HepG2 (cell line): ENCODE results near the gene B4GALT5. TPM values are rescaled to one million over a fixed set of nuclear protein-coding genes. Genes with fewer than 3 reads are reported as not detected.

Experiments used
- ATRX ChIP-seq: sonication (generic); formaldehyde crosslinking; IDR thresholded peaks from 2 replicates; pipeline ENCODE4 v1.4.0; 2020; ENCODE audit warnings: missing genetic modification reagents, borderline replicate concordance
- FOSL1 ChIP-seq: sonication (generic); formaldehyde crosslinking; IDR thresholded peaks from 2 replicates; pipeline ENCODE4 v1.9.0; 2021; ENCODE audit warnings: missing genetic modification reagents, borderline replicate concordance
- GTF3A ChIP-seq: sonication (generic); formaldehyde crosslinking; conservative IDR thresholded peaks from 2 replicates; pipeline ENCODE4 v1.4.0; 2020; ENCODE audit warnings: mild to moderate bottlenecking, missing genetic modification reagents
- HNRNPH1 ChIP-seq: fragments of 200-400 bp; formaldehyde crosslinking; optimal IDR thresholded peaks from 2 replicates; pipeline ENCODE3; 2017; ENCODE audit warnings: mild to moderate bottlenecking, low read depth, low read length
- NONO ChIP-seq, 2 experiments: fragments of 450-650 bp in 1 of 2; sonication (generic) in 1 of 2; formaldehyde crosslinking in 1 of 2; IDR thresholded peaks in 1 of 2; conservative IDR thresholded peaks in 1 of 2; 2 replicates each; pipeline versions ENCODE4 v1.6.1 to v1.8.0; 2017 to 2022; ENCODE audit warnings: mild to moderate bottlenecking in 1 of 2, missing genetic modification reagents in 1 of 2, moderate library complexity in 1 of 2
- RFXAP ChIP-seq: sonication (generic); formaldehyde crosslinking; IDR thresholded peaks from 2 replicates; pipeline ENCODE4 v1.4.0; 2020; ENCODE audit warnings: missing genetic modification reagents, borderline replicate concordance
- SYNCRIP ChIP-seq: fragments of 200-400 bp; formaldehyde crosslinking; IDR thresholded peaks from 2 replicates; pipeline ENCODE4 v1.6.1; 2018; ENCODE audit warnings: mild to moderate bottlenecking, low read depth, low read length; ENCODE audit not compliant: insufficient read depth
- ZNF274 ChIP-seq: sonication (generic); formaldehyde crosslinking; IDR thresholded peaks from 2 replicates; pipeline ENCODE4 v1.5.1; 2020; ENCODE audit warnings: mild to moderate bottlenecking, missing genetic modification reagents
- ZNF660 ChIP-seq: sonication (generic); formaldehyde crosslinking; IDR thresholded peaks from 2 replicates; pipeline ENCODE4 v1.5.1; 2020; ENCODE audit warnings: mild to moderate bottlenecking, low read depth, missing genetic modification reagents, borderline replicate concordance
- polyA plus RNA-seq, 8 experiments: library from polyadenylated mRNA; depleted of rRNA in 3 of 8; stranded (reverse) in 7 of 8; unstranded in 1 of 8; fragments of >200 nt; fragmentation: Illumina TruSeq in 4 of 8; extraction: Trizol in 4 of 8; gene quantifications; 2 replicates each; pipeline versions ENCODE4 v1.2.1 to v1.2.3, GENCODE V29; 2011 to 2016; ENCODE audit warnings: low read depth in 4 of 8, missing spikeins in 1 of 8, mixed read lengths in 1 of 8; ENCODE audit not compliant: insufficient read depth in 1 of 8
- total RNA-seq, 5 experiments: library from RNA; depleted of rRNA; stranded (reverse); fragments of >200 nt; fragmentation: Illumina TruSeq; extraction: Trizol; gene quantifications; 2 replicates each; pipeline ENCODE4 v1.2.3, GENCODE V29; 2016; ENCODE audit warnings: low read depth in 1 of 5
- TF ChIP-seq, protein P1 (sequence below), 2 experiments: sonication (generic) in 1 of 2; formaldehyde crosslinking in 1 of 2; IDR thresholded peaks; 2 replicates each; pipeline versions ENCODE4 v1.4.0 to v1.6.1; 2016 to 2020; ENCODE audit warnings: borderline replicate concordance in 1 of 2, low read depth in 1 of 2, mild to moderate bottlenecking in 1 of 2, missing genetic modification reagents in 1 of 2
- TF ChIP-seq, protein P2 (sequence below): sonication (generic); formaldehyde crosslinking; IDR thresholded peaks from 2 replicates; pipeline ENCODE4 v1.4.0; 2020; ENCODE audit warnings: missing genetic modification reagents
- TF ChIP-seq, protein P3 (sequence below): sonication (generic); formaldehyde crosslinking; IDR thresholded peaks from 2 replicates; pipeline ENCODE4 v1.5.0; 2020; ENCODE audit warnings: missing genetic modification reagents
- TF ChIP-seq, protein P4 (sequence below): sonication (generic); formaldehyde crosslinking; IDR thresholded peaks from 2 replicates; pipeline ENCODE4 v1.4.0; 2020; ENCODE audit warnings: mild to moderate bottlenecking, missing genetic modification reagents
- TF ChIP-seq, protein P5 (sequence below): IDR thresholded peaks from 2 replicates; pipeline ENCODE4 v1.6.1; 2016; ENCODE audit warnings: missing genetic modification reagents, missing compliant biosample characterization

B4GALT5 gene
- total and polyA plus RNA-seq, 2 of the 13 experiments (the other 11 are each of a cell fraction or from before 2014, with no cell fraction given): 27.3 to 30.9 TPM

DNA sequence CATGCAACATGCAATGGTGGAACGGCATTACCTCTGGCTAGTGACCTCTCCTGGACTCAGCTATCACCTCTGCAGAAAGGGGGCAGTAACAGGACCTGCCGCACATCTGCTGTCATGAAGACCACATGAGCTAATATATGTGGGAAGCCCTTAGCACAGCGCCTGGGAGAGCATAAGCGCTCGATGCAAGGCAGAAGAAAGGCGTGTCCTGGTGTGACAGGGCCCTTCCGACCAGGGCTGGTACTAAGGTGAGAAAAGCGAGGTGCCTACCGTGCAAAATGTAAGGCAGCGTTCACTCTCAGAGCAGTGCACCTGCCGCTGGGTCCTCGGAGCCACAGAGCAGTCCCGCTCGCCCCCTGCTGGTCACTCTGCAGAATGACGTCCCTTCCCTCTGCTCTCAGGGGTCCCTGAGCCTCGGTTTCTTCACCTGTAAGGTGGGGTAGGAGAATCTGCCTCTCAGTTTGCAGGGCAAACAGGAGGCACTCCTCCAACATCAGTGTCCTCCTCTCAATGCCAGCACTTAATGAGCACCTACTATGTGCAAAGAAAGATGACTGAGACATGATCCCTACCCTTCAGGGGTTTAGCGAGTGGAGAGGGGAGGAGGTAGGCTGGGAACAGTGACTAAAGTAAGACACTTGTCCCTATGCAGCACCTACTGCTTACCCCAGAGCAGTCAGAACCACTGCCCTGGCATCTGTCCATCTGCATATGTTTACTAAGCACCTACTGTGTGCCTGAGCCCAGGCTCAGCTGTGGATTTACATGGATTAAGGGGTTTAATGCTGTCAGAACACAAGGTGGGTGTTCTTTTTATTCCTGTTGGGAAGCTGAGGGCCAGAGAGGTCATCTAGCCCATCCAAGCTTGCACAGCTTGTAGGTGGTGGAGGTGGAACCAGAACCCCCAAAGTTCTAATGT is 104.7 kb downstream of the B4GALT5 start (continued):
- peak; percentile 57; the same call in 1 of the 2 replicates for TF ChIP-seq ZNF274
- TF ChIP-seq FOSL1 (CRISPR knock-in tag): no peak
- TF ChIP-seq GTF3A (CRISPR knock-in tag): no peak
- TF ChIP-seq HNRNPH1: no peak
- no peak for TF ChIP-seq NONO (IDR thresholded peaks at IDR 0.05)
- peak; percentile 56; the same call in 1 of the 2 replicates for TF ChIP-seq NONO (CRISPR knock-in tag; conservative IDR thresholded peaks at IDR 0.05)
- TF ChIP-seq, protein P1, sequence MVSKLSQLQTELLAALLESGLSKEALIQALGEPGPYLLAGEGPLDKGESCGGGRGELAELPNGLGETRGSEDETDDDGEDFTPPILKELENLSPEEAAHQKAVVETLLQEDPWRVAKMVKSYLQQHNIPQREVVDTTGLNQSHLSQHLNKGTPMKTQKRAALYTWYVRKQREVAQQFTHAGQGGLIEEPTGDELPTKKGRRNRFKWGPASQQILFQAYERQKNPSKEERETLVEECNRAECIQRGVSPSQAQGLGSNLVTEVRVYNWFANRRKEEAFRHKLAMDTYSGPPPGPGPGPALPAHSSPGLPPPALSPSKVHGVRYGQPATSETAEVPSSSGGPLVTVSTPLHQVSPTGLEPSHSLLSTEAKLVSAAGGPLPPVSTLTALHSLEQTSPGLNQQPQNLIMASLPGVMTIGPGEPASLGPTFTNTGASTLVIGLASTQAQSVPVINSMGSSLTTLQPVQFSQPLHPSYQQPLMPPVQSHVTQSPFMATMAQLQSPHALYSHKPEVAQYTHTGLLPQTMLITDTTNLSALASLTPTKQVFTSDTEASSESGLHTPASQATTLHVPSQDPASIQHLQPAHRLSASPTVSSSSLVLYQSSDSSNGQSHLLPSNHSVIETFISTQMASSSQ (IDR thresholded peaks at IDR 0.05; ENCODE audit: low read depth): no peak
- TF ChIP-seq, protein P1 (CRISPR knock-in tag; IDR thresholded peaks at IDR 0.05; ENCODE audit: borderline replicate concordance): no peak
- TF ChIP-seq, protein P2, sequence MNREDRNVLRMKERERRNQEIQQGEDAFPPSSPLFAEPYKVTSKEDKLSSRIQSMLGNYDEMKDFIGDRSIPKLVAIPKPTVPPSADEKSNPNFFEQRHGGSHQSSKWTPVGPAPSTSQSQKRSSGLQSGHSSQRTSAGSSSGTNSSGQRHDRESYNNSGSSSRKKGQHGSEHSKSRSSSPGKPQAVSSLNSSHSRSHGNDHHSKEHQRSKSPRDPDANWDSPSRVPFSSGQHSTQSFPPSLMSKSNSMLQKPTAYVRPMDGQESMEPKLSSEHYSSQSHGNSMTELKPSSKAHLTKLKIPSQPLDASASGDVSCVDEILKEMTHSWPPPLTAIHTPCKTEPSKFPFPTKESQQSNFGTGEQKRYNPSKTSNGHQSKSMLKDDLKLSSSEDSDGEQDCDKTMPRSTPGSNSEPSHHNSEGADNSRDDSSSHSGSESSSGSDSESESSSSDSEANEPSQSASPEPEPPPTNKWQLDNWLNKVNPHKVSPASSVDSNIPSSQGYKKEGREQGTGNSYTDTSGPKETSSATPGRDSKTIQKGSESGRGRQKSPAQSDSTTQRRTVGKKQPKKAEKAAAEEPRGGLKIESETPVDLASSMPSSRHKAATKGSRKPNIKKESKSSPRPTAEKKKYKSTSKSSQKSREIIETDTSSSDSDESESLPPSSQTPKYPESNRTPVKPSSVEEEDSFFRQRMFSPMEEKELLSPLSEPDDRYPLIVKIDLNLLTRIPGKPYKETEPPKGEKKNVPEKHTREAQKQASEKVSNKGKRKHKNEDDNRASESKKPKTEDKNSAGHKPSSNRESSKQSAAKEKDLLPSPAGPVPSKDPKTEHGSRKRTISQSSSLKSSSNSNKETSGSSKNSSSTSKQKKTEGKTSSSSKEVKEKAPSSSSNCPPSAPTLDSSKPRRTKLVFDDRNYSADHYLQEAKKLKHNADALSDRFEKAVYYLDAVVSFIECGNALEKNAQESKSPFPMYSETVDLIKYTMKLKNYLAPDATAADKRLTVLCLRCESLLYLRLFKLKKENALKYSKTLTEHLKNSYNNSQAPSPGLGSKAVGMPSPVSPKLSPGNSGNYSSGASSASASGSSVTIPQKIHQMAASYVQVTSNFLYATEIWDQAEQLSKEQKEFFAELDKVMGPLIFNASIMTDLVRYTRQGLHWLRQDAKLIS (CRISPR knock-in tag): no peak
- peak; percentile 87; the same call in 1 of the 2 replicates for TF ChIP-seq ATRX (CRISPR knock-in tag)
- TF ChIP-seq SYNCRIP: no peak
- no peak for TF ChIP-seq RFXAP (CRISPR knock-in tag)
- no peak for TF ChIP-seq ZNF660
- TF ChIP-seq, protein P3, sequence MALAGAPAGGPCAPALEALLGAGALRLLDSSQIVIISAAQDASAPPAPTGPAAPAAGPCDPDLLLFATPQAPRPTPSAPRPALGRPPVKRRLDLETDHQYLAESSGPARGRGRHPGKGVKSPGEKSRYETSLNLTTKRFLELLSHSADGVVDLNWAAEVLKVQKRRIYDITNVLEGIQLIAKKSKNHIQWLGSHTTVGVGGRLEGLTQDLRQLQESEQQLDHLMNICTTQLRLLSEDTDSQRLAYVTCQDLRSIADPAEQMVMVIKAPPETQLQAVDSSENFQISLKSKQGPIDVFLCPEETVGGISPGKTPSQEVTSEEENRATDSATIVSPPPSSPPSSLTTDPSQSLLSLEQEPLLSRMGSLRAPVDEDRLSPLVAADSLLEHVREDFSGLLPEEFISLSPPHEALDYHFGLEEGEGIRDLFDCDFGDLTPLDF (CRISPR knock-in tag): no peak
- TF ChIP-seq, protein P4, sequence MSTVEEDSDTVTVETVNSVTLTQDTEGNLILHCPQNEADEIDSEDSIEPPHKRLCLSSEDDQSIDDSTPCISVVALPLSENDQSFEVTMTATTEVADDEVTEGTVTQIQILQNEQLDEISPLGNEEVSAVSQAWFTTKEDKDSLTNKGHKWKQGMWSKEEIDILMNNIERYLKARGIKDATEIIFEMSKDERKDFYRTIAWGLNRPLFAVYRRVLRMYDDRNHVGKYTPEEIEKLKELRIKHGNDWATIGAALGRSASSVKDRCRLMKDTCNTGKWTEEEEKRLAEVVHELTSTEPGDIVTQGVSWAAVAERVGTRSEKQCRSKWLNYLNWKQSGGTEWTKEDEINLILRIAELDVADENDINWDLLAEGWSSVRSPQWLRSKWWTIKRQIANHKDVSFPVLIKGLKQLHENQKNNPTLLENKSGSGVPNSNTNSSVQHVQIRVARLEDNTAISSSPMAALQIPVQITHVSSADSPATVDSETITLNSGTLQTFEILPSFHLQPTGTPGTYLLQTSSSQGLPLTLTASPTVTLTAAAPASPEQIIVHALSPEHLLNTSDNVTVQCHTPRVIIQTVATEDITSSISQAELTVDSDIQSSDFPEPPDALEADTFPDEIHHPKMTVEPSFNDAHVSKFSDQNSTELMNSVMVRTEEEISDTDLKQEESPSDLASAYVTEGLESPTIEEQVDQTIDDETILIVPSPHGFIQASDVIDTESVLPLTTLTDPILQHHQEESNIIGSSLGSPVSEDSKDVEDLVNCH (CRISPR knock-in tag): no peak
- TF ChIP-seq, protein P5, sequence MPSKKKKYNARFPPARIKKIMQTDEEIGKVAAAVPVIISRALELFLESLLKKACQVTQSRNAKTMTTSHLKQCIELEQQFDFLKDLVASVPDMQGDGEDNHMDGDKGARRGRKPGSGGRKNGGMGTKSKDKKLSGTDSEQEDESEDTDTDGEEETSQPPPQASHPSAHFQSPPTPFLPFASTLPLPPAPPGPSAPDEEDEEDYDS (CRISPR knock-in tag): peak; percentile 48; the same call in 1 of the 2 replicates
